ENCODE measurements around the gene PDHX.

Gene PDHX

GRCh38 chr11:34972366-34972765, 55.9 kb downstream of the PDHX start:
- TF ChIP-seq CTCF (IDR thresholded peaks at IDR 0.05; ENCODE audit: control insufficient read depth, insufficient read depth, low read depth, low read length, missing control alignments): no peak
- H3K4me3 ChIP-seq (ENCODE audit: control insufficient read depth, low read depth, low read length): no peak overlapping the region
- no peak for DNase-seq (ENCODE audit: low read depth)

- peak; percentile 62 for DNase-seq (ENCODE audit: low read depth)
- no peak for TF ChIP-seq CTCF (IDR thresholded peaks at IDR 0.05; ENCODE audit: control insufficient read depth, insufficient read depth, low read depth, low read length, missing control alignments)
- no peak overlapping the region for H3K4me3 ChIP-seq (ENCODE audit: control insufficient read depth, low read depth, low read length)
Measured at GRCh38 chr11:34972892-34973291, 56.5 kb downstream of the PDHX start.

- TF ChIP-seq CTCF (IDR thresholded peaks at IDR 0.05; ENCODE audit: control insufficient read depth, insufficient read depth, low read depth, low read length, missing control alignments): no peak
- no peak for DNase-seq (ENCODE audit: low read depth)
- H3K4me3 ChIP-seq (ENCODE audit: control insufficient read depth, low read depth, low read length): no peak overlapping the region
Measured at GRCh38 chr11:34975482-34975881, 59.1 kb downstream of the PDHX start.

GRCh38 chr11:34976496-34977088, 60.2 kb downstream of the PDHX start:
- no peak for DNase-seq (ENCODE audit: low read depth)
- no peak overlapping the region for H3K4me3 ChIP-seq (ENCODE audit: control insufficient read depth, low read depth, low read length)
- TF ChIP-seq CTCF (IDR thresholded peaks at IDR 0.05; ENCODE audit: control insufficient read depth, insufficient read depth, low read depth, low read length, missing control alignments): no peak

GRCh38 chr11:34977089-34977912, 60.9 kb downstream of the PDHX start:
- no peak for TF ChIP-seq CTCF (IDR thresholded peaks at IDR 0.05; ENCODE audit: control insufficient read depth, insufficient read depth, low read depth, low read length, missing control alignments)
- H3K4me3 ChIP-seq (ENCODE audit: control insufficient read depth, low read depth, low read length): no peak overlapping the region
- peak; percentile 48 for DNase-seq (ENCODE audit: low read depth)

GRCh38 chr11:34978236-34979191, 62.1 kb downstream of the PDHX start:
- no peak overlapping the region for H3K4me3 ChIP-seq (ENCODE audit: control insufficient read depth, low read depth, low read length)
- DNase-seq (ENCODE audit: low read depth): no peak
- TF ChIP-seq CTCF (IDR thresholded peaks at IDR 0.05; ENCODE audit: control insufficient read depth, insufficient read depth, low read depth, low read length, missing control alignments): no peak

Measured in AG09309 (cell line).